HG02610 (cell line): ENCODE data around the gene IL34.

ENCODE experiments used
- ATAC-seq: cut with Tn5 transposase; IDR thresholded peaks from one replicate; pipeline ENCODE4 v1.9.1; 2021; ENCODE audit warnings: mild to moderate bottlenecking, moderate library complexity; ENCODE audit not compliant: unreplicated experiment

The IL34 gene

GRCh38 chr16:70700101-70701020 is 54.0 kb downstream of the IL34 start:
- no peak for ATAC-seq

- no peak for ATAC-seq
Observed at GRCh38 chr16:70701036-70701435, 54.7 kb downstream of the IL34 start.

- no peak for ATAC-seq
Observed at GRCh38 chr16:70701596-70701995, 55.2 kb downstream of the IL34 start.

- ATAC-seq = no peak
Observed at GRCh38 chr16:70701998-70702397, 55.6 kb downstream of the IL34 start.

GRCh38 chr16:70702624-70703023 is 56.3 kb downstream of the IL34 start:
- no peak for ATAC-seq

GRCh38 chr16:70703041-70703834 is 56.9 kb downstream of the IL34 start:
- ATAC-seq = no peak

GRCh38 chr16:70703835-70704381 is 57.5 kb downstream of the IL34 start:
- no peak for ATAC-seq

- no peak for ATAC-seq
Observed at GRCh38 chr16:70704586-70704985, 58.2 kb downstream of the IL34 start.

GRCh38 chr16:70705056-70705455 is 58.7 kb downstream of the IL34 start:
- no peak for ATAC-seq

GRCh38 chr16:70706948-70707465 is 60.6 kb downstream of the IL34 start:
- no peak for ATAC-seq

- ATAC-seq = no peak
Observed at GRCh38 chr16:70708366-70709246, 62.2 kb downstream of the IL34 start.

- no peak for ATAC-seq
Observed at GRCh38 chr16:70709457-70709856, 63.1 kb downstream of the IL34 start.

- ATAC-seq = no peak
Observed at GRCh38 chr16:70709942-70710341, 63.6 kb downstream of the IL34 start.
